VCaP (cell line): ENCODE results near the gene SULT4A1.

Source experiments
- H3K27ac ChIP-seq: fragments of 450-650 bp; 2 replicates; pipeline ENCODE4 v1.5.1; 2017
- CTCF ChIP-seq: fragments of 450-650 bp; conservative IDR thresholded peaks from 2 replicates; pipeline ENCODE4 v1.5.1; 2017; ENCODE audit warnings: mild to moderate bottlenecking, moderate library complexity

Gene SULT4A1

GRCh38 chr22:43852573-43853327 is 9.6 kb downstream of the SULT4A1 start:
- no peak for TF ChIP-seq CTCF
- H3K27ac ChIP-seq: no peak overlapping the region

GRCh38 chr22:43851979-43852307 is 10.4 kb downstream of the SULT4A1 start:
- H3K27ac ChIP-seq: no peak overlapping the region
- TF ChIP-seq CTCF: no peak

GRCh38 chr22:43851058-43851978 is 11.0 kb downstream of the SULT4A1 start:
- TF ChIP-seq CTCF: no peak
- H3K27ac ChIP-seq: no peak overlapping the region

- TF ChIP-seq CTCF: no peak
- no peak overlapping the region for H3K27ac ChIP-seq
Observed at GRCh38 chr22:43850529-43850928, 11.8 kb downstream of the SULT4A1 start.

- TF ChIP-seq CTCF: no peak
- no peak overlapping the region for H3K27ac ChIP-seq
Observed at GRCh38 chr22:43849731-43850130, 12.6 kb downstream of the SULT4A1 start.

GRCh38 chr22:43848366-43849171 is 13.7 kb downstream of the SULT4A1 start:
- no peak overlapping the region for H3K27ac ChIP-seq
- TF ChIP-seq CTCF: peak; percentile 75
